ENCODE results near the gene VDR.
A peak's percentile ranks its signal among the peaks of the same experiment; 100 is the strongest.

DNA sequence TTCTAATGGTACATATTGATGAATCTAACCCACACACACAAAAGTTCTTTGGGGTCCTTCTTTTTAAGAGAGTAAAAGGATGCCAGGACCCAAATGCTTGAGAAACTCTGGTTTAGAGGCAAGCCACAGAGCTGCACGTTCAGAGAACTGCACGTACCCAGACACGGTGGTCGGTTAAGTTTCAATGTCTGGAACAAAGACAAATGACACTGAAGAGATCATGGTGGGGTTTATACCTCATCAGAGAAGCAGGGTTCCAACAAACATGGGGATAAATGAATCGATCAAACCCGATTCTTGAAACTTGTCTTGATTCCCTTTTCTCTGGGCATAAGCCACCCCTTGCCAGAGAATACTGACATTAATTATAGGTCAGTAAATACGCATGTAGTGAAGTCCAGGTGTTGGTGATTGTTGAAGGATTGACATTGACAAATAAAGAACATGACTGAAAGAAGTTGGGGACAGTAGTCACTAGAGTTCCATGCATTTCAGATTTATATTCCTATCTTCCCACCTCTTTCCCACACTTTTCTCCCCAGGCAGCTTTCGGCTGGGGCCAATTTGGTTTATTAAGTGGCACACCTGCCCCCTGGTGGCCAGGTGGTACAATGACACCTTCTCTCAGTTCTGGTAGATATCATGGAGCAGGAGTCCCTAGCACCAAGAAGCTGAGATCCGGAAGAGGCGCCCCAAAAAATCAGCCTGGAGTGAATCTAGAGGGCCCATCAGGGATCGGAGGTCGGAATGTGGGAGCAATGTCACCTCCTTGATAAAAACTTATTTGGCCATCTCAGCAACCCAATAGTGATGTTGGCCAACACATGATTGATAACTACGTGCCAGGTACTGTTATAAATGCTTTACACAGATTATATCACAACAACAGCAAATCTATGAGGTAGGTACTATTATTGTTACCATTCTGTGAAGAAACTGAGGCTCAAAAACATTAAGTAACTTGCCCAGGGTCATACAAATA is 67.3 kb downstream of the VDR start:
- TF ChIP-seq, protein P1, sequence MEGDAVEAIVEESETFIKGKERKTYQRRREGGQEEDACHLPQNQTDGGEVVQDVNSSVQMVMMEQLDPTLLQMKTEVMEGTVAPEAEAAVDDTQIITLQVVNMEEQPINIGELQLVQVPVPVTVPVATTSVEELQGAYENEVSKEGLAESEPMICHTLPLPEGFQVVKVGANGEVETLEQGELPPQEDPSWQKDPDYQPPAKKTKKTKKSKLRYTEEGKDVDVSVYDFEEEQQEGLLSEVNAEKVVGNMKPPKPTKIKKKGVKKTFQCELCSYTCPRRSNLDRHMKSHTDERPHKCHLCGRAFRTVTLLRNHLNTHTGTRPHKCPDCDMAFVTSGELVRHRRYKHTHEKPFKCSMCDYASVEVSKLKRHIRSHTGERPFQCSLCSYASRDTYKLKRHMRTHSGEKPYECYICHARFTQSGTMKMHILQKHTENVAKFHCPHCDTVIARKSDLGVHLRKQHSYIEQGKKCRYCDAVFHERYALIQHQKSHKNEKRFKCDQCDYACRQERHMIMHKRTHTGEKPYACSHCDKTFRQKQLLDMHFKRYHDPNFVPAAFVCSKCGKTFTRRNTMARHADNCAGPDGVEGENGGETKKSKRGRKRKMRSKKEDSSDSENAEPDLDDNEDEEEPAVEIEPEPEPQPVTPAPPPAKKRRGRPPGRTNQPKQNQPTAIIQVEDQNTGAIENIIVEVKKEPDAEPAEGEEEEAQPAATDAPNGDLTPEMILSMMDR (IDR thresholded peaks at IDR 0.05; ENCODE audit: low read depth, low read length), result peak; percentile 90
- no peak for TF ChIP-seq EZH2phosphoT487 (IDR thresholded peaks at IDR 0.05; ENCODE audit: low read depth)
